DOHH2 (cell line): ENCODE results near the gene ZNF593OS.

Source experiments
- H3F3A ChIP-seq: fragments of 200-600 bp; sonication (generic), shearing (Covaris generic); 2 replicates; pipeline ENCODE4 v1.6.0; 2016; ENCODE audit warnings: antibody characterized with exemption, mild to moderate bottlenecking; ENCODE audit not compliant: control insufficient read depth, insufficient read depth
- H3K27ac ChIP-seq: fragments of 200-600 bp; sonication (generic); 2 replicates; pipeline ENCODE4 v1.5.1; 2014; ENCODE audit warnings: low read depth, mild to moderate bottlenecking, low read length, moderate library complexity
- H3K27me3 ChIP-seq: fragments of 200-600 bp; sonication (generic); 2 replicates; pipeline ENCODE4 v1.6.1; 2014; ENCODE audit warnings: mild to moderate bottlenecking, low read length, mixed read lengths; ENCODE audit not compliant: control insufficient read depth
- H3K36me3 ChIP-seq: fragments of 200-600 bp; sonication (generic); 2 replicates; pipeline ENCODE4 v1.6.1; 2014; ENCODE audit warnings: mild to moderate bottlenecking, low read length, moderate library complexity, mixed read lengths; ENCODE audit not compliant: control insufficient read depth
- H3K4me1 ChIP-seq: fragments of 200-600 bp; sonication (generic); 2 replicates; pipeline ENCODE4 v1.6.1; 2014; ENCODE audit warnings: mild to moderate bottlenecking, low read length, mixed read lengths; ENCODE audit not compliant: control insufficient read depth
- H3K4me2 ChIP-seq: fragments of 200-600 bp; sonication (generic); 2 replicates; pipeline ENCODE4 v1.6.0; 2014; ENCODE audit warnings: mild to moderate bottlenecking, low read length, moderate library complexity
- H3K4me3 ChIP-seq: fragments of 200-600 bp; sonication (generic); 2 replicates; pipeline ENCODE4 v1.5.1; 2014; ENCODE audit warnings: mild to moderate bottlenecking, low read length, mixed read lengths
- H3K79me2 ChIP-seq: fragments of 200-600 bp; sonication (generic); 2 replicates; pipeline ENCODE4 v1.6.1; 2014; ENCODE audit warnings: mild to moderate bottlenecking, low read length, mixed read lengths; ENCODE audit not compliant: control insufficient read depth
- H3K9me2 ChIP-seq: fragments of 200-600 bp; sonication (generic); replicated peaks from 2 replicates; pipeline ENCODE4 v1.6.1; 2014; ENCODE audit warnings: mild to moderate bottlenecking, low read length, mixed read lengths; ENCODE audit not compliant: control insufficient read depth
- H3K9me3 ChIP-seq: fragments of 200-600 bp; sonication (generic); 2 replicates; pipeline ENCODE4 v1.6.1; 2014; ENCODE audit warnings: antibody characterized with exemption, low read length, mixed read lengths; ENCODE audit not compliant: control insufficient read depth, insufficient read depth
- H4K20me1 ChIP-seq: fragments of 200-600 bp; sonication (generic); 2 replicates; pipeline ENCODE4 v1.6.0; 2014; ENCODE audit warnings: low read depth, mild to moderate bottlenecking, antibody characterized with exemption, low read length, moderate library complexity; ENCODE audit not compliant: control insufficient read depth, insufficient read depth
- CTCF ChIP-seq: fragments of 200-600 bp; sonication (generic); IDR thresholded peaks from one replicate; pipeline ENCODE4 v1.5.1; 2014; ENCODE audit warnings: antibody characterized with exemption, mild to moderate bottlenecking, low read depth, low read length; ENCODE audit not compliant: poor library complexity, severe bottlenecking
- EZH2phosphoT487 ChIP-seq: fragments of 200-600 bp; sonication (generic); IDR thresholded peaks from 2 replicates; pipeline ENCODE4 v1.6.1; 2017; ENCODE audit warnings: borderline replicate concordance, mild to moderate bottlenecking, antibody characterized with exemption, low read length, moderate library complexity, mixed read lengths

ZNF593OS gene

DNA sequence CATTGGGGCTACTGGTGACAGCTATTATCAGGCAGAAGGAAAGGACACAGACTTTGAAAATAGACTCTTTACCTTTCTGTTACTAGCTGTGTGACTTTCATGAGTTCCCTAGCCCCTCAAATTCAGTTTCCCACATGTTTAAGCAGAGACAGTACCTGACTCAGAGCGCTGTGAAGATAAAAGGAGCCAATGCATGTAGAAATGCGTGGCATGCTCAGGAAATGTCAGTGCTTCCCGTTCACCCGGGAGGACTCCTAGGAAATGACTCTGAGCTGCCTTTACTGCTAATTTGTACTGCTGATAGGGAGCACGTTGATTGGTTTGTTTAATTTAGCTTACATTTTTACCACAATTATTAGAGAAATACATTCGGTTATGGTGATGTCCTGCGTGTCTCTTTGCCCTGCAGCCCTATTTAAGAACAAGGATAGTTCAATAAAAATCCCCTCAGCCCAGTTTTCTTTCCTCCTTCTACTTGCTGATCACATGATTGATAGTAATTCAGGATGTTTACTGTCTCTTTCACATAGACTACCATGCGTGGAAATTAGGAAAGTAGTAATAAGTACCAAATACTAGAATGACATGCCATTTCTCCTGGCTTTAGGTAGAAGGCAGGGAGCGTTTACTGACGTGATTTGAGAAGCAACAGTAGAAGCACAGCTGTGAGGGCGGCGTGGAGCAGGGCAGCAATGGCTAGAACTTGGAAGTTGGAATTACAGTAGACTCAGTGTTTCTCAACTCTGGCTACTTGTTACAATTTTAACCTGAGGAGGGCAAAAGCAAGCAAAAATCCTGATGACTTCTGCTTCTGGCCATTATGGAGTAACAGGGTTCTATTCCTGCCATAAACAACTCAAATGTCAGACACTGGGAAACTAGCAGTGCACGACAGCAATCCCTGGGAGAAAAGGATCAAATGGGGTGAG lies 44.1 kb downstream of the ZNF593OS start:
- no peaks in the 10 kb centered on the region for H4K20me1 ChIP-seq
- TF ChIP-seq CTCF, result no peak
- no peak for TF ChIP-seq EZH2phosphoT487
- peaks cover 19% of the 10 kb centered on the region for H3K36me3 ChIP-seq
- peaks cover 32% of the 10 kb centered on the region for H3K4me1 ChIP-seq
- peak overlapping the region; percentile 9; the same call in 1 of the 2 replicates for H3K4me3 ChIP-seq
- no peak overlapping the region for H3K27ac ChIP-seq
- peaks cover 15% of the 10 kb centered on the region for H3F3A ChIP-seq
- H3K79me2 ChIP-seq, result peaks cover 7% of the 10 kb centered on the region; the same call in 1 of the 2 replicates
- peak overlapping the region; percentile 72 for H3K4me2 ChIP-seq
- no peaks in the 10 kb centered on the region for H3K9me3 ChIP-seq
- H3K9me2 ChIP-seq, result no peaks in the 10 kb centered on the region
- no peaks in the 10 kb centered on the region for H3K27me3 ChIP-seq

DNA sequence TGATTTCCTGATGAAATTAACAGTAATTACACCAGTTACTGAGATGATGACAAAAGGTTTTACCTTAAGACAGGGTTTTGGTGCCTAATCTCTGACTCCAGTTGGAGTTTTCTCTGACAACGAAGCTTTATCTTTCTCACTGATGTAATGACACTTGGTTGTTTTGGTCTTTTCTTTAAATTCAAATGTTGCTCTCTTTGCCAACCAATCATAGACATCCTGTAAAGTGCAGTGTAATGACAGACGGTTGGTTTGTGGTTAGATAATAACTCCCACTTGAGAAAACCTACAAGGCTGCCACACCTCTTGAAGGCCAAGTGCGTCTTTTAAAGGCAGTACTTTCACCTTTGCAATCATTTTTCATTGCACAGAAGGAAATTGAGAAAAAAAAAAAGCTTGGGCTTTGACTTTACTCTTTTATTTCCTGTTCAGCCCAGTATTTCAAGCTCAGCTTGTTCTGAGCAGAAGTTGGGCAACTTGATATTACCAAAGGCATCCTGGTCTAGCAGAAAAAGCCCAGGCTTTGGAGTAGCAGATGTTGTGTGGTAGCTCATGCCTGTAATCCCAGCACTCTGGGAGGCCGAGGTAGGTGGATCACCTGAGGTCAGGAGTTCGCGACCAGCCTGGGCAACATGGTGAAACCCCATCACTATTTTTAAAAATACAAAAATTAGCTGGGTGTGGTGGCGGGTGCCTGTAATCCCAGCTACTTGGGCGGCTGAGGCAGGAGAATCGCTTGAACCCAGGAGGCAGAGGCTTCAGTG lies 45.1 kb downstream of the ZNF593OS start:
- Histone ChIP-seq H3K9me2 (no peaks in the 10 kb centered on the region), H3K36me3 (peaks cover 28% of the 10 kb centered on the region), H3K27me3 (no peaks in the 10 kb centered on the region), H3K4me2 (peak overlapping the region; percentile 72), H4K20me1 (no peaks in the 10 kb centered on the region), H3K9me3 (no peaks in the 10 kb centered on the region), H3K27ac (peak overlapping the region; percentile 70), H3K4me3 (peak overlapping the region; percentile 54), H3K79me2 (peaks cover 7% of the 10 kb centered on the region), H3K4me1 (peaks cover 31% of the 10 kb centered on the region), H3F3A (peaks cover 15% of the 10 kb centered on the region)
- TF ChIP-seq EZH2phosphoT487 (no peak), CTCF (no peak)

- no peaks in the 10 kb centered on the region for H3K27me3 ChIP-seq
- H4K20me1 ChIP-seq, result no peaks in the 10 kb centered on the region
- no peaks in the 10 kb centered on the region for H3K9me2 ChIP-seq
- H3K79me2 ChIP-seq, result peaks cover 7% of the 10 kb centered on the region
- H3K4me3 ChIP-seq, result peak overlapping the region; percentile 54
- H3K4me2 ChIP-seq, result peak overlapping the region; percentile 72
- no peaks in the 10 kb centered on the region for H3K9me3 ChIP-seq
- no peak for TF ChIP-seq CTCF
- no peak for TF ChIP-seq EZH2phosphoT487
- H3K36me3 ChIP-seq, result peaks cover 28% of the 10 kb centered on the region
- peaks cover 31% of the 10 kb centered on the region for H3K4me1 ChIP-seq
- H3K27ac ChIP-seq, result peak overlapping the region; percentile 70
- H3F3A ChIP-seq, result peaks cover 15% of the 10 kb centered on the region
Observed at GRCh38 chr1:26125946-26126320, 45.7 kb downstream of the ZNF593OS start.
